ENCODE measurements around the gene PTPRM.

PTPRM gene

GRCh38 chr18:8174771-8175170 is 607.7 kb downstream of the PTPRM start:
- in situ Hi-C loops (cut with HindIII; ENCODE audit: low sequenced_read_pairs), result no loop called here
- TF ChIP-seq, protein P1, sequence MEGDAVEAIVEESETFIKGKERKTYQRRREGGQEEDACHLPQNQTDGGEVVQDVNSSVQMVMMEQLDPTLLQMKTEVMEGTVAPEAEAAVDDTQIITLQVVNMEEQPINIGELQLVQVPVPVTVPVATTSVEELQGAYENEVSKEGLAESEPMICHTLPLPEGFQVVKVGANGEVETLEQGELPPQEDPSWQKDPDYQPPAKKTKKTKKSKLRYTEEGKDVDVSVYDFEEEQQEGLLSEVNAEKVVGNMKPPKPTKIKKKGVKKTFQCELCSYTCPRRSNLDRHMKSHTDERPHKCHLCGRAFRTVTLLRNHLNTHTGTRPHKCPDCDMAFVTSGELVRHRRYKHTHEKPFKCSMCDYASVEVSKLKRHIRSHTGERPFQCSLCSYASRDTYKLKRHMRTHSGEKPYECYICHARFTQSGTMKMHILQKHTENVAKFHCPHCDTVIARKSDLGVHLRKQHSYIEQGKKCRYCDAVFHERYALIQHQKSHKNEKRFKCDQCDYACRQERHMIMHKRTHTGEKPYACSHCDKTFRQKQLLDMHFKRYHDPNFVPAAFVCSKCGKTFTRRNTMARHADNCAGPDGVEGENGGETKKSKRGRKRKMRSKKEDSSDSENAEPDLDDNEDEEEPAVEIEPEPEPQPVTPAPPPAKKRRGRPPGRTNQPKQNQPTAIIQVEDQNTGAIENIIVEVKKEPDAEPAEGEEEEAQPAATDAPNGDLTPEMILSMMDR (IDR thresholded peaks at IDR 0.05; ENCODE audit: low read depth, low read length), result no peak
- no peak overlapping the region for H3K4me3 ChIP-seq (ENCODE audit: low read depth, low read length)
- no peak for DNase-seq (ENCODE audit: low read depth, low spot score)

DNA sequence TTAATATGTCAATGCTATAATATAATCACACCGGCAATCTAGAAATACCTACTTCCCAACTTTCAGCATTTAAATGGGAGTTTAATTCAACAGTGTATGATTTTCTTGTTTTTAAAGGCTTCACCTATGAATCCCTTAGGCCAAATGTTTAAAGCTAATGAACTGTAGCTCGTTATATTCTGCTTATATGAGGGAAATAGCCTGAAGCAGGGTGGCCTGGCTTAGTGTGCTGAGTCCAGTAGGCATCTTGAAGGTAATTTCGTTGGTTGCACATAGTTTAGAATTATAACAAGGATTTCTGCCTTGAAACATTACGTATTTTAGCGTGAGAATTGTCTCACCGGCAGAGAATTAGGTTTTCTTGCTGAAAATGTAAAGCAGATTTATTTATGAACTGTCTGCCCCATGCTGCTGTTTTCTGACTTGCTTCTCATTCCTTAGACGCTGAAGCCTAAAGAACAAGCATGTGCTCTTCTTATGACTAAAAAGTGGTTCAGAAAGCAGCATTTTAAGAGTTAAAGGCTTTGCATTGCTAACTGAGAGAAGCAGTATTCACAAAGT is 608.5 kb downstream of the PTPRM start:
- no peak overlapping the region for H3K4me3 ChIP-seq (ENCODE audit: low read depth, low read length)
- TF ChIP-seq, protein P1 (IDR thresholded peaks at IDR 0.05; ENCODE audit: low read depth, low read length), result no peak
- no peak for DNase-seq (ENCODE audit: low read depth, low spot score)
- in situ Hi-C loops (cut with HindIII; ENCODE audit: low sequenced_read_pairs), result no loop called here

DNA sequence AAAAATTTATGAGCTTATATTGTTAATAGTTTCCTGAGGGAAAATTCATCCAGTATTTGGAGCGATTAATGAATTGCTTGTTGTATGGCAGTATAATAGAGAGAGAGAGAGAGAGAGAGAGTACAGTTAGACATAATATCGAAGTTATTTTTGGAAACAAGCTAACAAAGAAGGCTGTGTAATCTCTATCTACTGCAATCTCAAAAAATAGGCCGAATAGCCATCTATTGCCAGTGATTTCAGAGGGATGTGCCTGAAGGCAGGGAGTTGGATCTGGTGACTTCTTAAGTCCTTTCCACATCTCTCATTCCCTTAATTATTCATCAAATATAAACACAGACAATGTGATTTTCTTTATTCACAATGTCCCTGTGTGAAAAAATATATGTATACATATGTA is 609.0 kb downstream of the PTPRM start:
- DNase-seq (ENCODE audit: low read depth, low spot score), result no peak
- no peak overlapping the region for H3K4me3 ChIP-seq (ENCODE audit: low read depth, low read length)
- TF ChIP-seq, protein P1 (IDR thresholded peaks at IDR 0.05; ENCODE audit: low read depth, low read length), result no peak
- in situ Hi-C loops (cut with HindIII; ENCODE audit: low sequenced_read_pairs), result no loop called here

- in situ Hi-C loops (cut with HindIII; ENCODE audit: low sequenced_read_pairs), result no loop called here
- TF ChIP-seq, protein P1 (IDR thresholded peaks at IDR 0.05; ENCODE audit: low read depth, low read length), result no peak
- DNase-seq (ENCODE audit: low read depth, low spot score), result no peak
- H3K4me3 ChIP-seq (ENCODE audit: low read depth, low read length), result no peak overlapping the region
These were observed 609.4 kb downstream of the PTPRM start for GRCh38 chr18:8176554-8176953.

- TF ChIP-seq, protein P1 (IDR thresholded peaks at IDR 0.05; ENCODE audit: low read depth, low read length), result no peak
- in situ Hi-C loops (cut with HindIII; ENCODE audit: low sequenced_read_pairs), result no loop called here
- peak; percentile 26 for DNase-seq (ENCODE audit: low read depth, low spot score)
- H3K4me3 ChIP-seq (ENCODE audit: low read depth, low read length), result no peak overlapping the region
These were observed 610.4 kb downstream of the PTPRM start for GRCh38 chr18:8177330-8178016.

- TF ChIP-seq, protein P1 (IDR thresholded peaks at IDR 0.05; ENCODE audit: low read depth, low read length), result no peak
- H3K4me3 ChIP-seq (ENCODE audit: low read depth, low read length), result no peak overlapping the region
- in situ Hi-C loops (cut with HindIII; ENCODE audit: low sequenced_read_pairs), result no loop called here
- no peak for DNase-seq (ENCODE audit: low read depth, low spot score)
These were observed 619.3 kb downstream of the PTPRM start for GRCh38 chr18:8186413-8186812.
